Ovary (tissue), 3 donors: Measurements from ENCODE around the gene ZFYVE9.

Experiments
- CTCF ChIP-seq, 3 donors: fragments of 450-650 bp in 2 of 3; fragments of 200-600 bp in 1 of 3; IDR thresholded peaks; one replicate each; pipeline versions ENCODE4 v1.5.1 to v1.8.0; 2016 to 2022; ENCODE audit warnings: antibody characterized with exemption in 3 of 3, mild to moderate bottlenecking in 1 of 3
- EP300 ChIP-seq: sonication (generic); formaldehyde crosslinking; IDR thresholded peaks from one replicate; pipeline ENCODE4 v1.6.1; 2017; ENCODE audit warnings: antibody characterized with exemption
- POLR2A ChIP-seq: fragments of 450-650 bp; IDR thresholded peaks from one replicate; pipeline ENCODE4 v1.6.1; 2017; ENCODE audit warnings: antibody characterized with exemption, mild to moderate bottlenecking, moderate library complexity
- donor health status: DM: no; HTN: no; CAD: no.

- TF ChIP-seq POLR2A (no peak), CTCF (IDR thresholded peaks at IDR 0.05) (no peak), EP300 (no peak)
These were observed 111.5 kb downstream of the ZFYVE9 start for GRCh38 chr1:52253421-52253820.
